Thyroid gland (tissue), 4 donors: ENCODE data around the gene TSPAN31.

Source experiments
- POLR2A ChIP-seq, 2 donors: fragments of 450-650 bp; IDR thresholded peaks; one replicate each; pipeline ENCODE4 v1.6.1; 2017; ENCODE audit warnings: antibody characterized with exemption in 2 of 2, mild to moderate bottlenecking in 2 of 2, moderate library complexity in 1 of 2
- TF ChIP-seq, protein P1 (sequence below), 6 experiments: fragments of 200-600 bp in 3 of 6; fragments of 450-650 bp in 3 of 6; sonication (generic) in 3 of 6; IDR thresholded peaks; one replicate each; pipeline ENCODE4 v1.5.1; 2016 to 2019; ENCODE audit warnings: antibody characterized with exemption in 6 of 6, mild to moderate bottlenecking in 2 of 6, inconsistent platforms in 1 of 6, moderate library complexity in 1 of 6

DNA sequence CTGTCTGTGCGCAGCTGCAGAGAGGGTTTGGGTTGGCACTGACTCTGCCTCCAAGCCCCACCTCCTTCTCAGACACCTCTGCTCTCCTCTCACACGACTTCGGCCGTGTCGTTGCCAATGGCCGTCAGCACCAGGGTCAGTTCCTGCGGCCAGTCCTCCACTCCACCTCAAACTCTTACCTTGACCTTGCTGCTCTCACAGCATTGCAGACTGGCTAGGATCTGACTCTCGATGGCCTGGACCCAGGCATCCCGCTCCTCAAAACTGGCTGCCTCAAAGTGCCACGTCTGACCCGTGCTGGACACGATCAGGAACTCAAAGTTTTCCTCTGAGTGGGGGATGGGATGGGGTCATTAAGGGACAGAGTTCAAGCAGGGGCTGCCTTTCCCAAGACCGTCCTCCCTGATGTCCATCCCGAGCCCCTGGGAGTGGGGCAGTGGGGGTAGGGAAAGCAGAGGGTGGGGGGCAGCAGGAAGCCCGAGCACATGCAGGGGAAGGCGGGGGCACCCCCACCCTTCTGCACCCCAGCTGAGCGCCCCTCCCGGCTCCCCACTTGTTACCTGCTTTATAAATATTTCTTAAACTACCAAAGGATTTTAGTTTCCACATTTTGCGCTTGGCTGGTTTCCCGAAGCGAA lies 17.0 kb upstream of the TSPAN31 start:
- TF ChIP-seq, protein P1, sequence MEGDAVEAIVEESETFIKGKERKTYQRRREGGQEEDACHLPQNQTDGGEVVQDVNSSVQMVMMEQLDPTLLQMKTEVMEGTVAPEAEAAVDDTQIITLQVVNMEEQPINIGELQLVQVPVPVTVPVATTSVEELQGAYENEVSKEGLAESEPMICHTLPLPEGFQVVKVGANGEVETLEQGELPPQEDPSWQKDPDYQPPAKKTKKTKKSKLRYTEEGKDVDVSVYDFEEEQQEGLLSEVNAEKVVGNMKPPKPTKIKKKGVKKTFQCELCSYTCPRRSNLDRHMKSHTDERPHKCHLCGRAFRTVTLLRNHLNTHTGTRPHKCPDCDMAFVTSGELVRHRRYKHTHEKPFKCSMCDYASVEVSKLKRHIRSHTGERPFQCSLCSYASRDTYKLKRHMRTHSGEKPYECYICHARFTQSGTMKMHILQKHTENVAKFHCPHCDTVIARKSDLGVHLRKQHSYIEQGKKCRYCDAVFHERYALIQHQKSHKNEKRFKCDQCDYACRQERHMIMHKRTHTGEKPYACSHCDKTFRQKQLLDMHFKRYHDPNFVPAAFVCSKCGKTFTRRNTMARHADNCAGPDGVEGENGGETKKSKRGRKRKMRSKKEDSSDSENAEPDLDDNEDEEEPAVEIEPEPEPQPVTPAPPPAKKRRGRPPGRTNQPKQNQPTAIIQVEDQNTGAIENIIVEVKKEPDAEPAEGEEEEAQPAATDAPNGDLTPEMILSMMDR (IDR thresholded peaks at IDR 0.05): no peak
- TF ChIP-seq POLR2A (IDR thresholded peaks at IDR 0.05): no peak
